ENCODE measurements around the gene ANKRD52.

The ANKRD52 gene

GRCh38 chr12:56216461-56216860, 41.7 kb downstream of the ANKRD52 start:
- TF ChIP-seq CTCF (IDR thresholded peaks at IDR 0.05; ENCODE audit: borderline replicate concordance, extremely low read depth, low read length, poor library complexity, severe bottlenecking) (no peak), EZH2 (IDR thresholded peaks at IDR 0.05; ENCODE audit: borderline replicate concordance, low read depth, low read length, severe bottlenecking) (no peak)
- ATAC-seq (ENCODE audit: insufficient read depth, low read depth) (no peak), DNase-seq (no peak)

GRCh38 chr12:56213878-56214277, 44.3 kb downstream of the ANKRD52 start:
- H3K36me3 ChIP-seq (ENCODE audit: insufficient read depth, low read length): peaks cover 67% of the 10 kb centered on the region
- TF ChIP-seq EZH2 (IDR thresholded peaks at IDR 0.05; ENCODE audit: borderline replicate concordance, low read depth, low read length, severe bottlenecking): no peak
- no peak for TF ChIP-seq CTCF (IDR thresholded peaks at IDR 0.05; ENCODE audit: borderline replicate concordance, extremely low read depth, low read length, poor library complexity, severe bottlenecking)
- H3K27ac ChIP-seq (ENCODE audit: low read length): no peak overlapping the region

More at GRCh38 chr12:56216461-56216860, 41.7 kb downstream of the ANKRD52 start:
- Histone ChIP-seq H3K9me3 (ENCODE audit: insufficient read depth, low read length, severe bottlenecking) (no peaks in the 10 kb centered on the region), H3K27me3 (ENCODE audit: insufficient read depth, low read length, poor library complexity) (no peaks in the 10 kb centered on the region), H3K79me2 (ENCODE audit: insufficient read depth, low read length) (peaks cover 31% of the 10 kb centered on the region), H3K27ac (ENCODE audit: low read length) (no peak overlapping the region), H4K20me1 (ENCODE audit: insufficient read depth, low read length) (peaks cover 6% of the 10 kb centered on the region; the same call in 1 of the 2 replicates), H3K4me1 (ENCODE audit: insufficient read depth, low read length) (peaks cover 17% of the 10 kb centered on the region), H3K4me2 (ENCODE audit: insufficient read depth, low read length) (no peak overlapping the region), H2AFZ (ENCODE audit: low read depth, low read length) (no peak overlapping the region), H3K4me3 (ENCODE audit: low read depth in 1 of 2, low read length in 2 of 2) (no peak overlapping the region), H3K36me3 (ENCODE audit: insufficient read depth, low read length) (peaks cover 53% of the 10 kb centered on the region), H3K9ac (ENCODE audit: low read depth, low read length) (no peak overlapping the region)

GRCh38 chr12:56212361-56212760, 45.8 kb downstream of the ANKRD52 start:
- DNase-seq (no peak), ATAC-seq (ENCODE audit: insufficient read depth, low read depth) (no peak)
- H2AFZ ChIP-seq (ENCODE audit: low read depth, low read length): no peak overlapping the region
- no peak overlapping the region for H3K27ac ChIP-seq (ENCODE audit: low read length)
- H3K27me3 ChIP-seq (ENCODE audit: insufficient read depth, low read length, poor library complexity): no peaks in the 10 kb centered on the region
- H3K36me3 ChIP-seq (ENCODE audit: insufficient read depth, low read length): peaks cover 73% of the 10 kb centered on the region
- H3K4me3 ChIP-seq (ENCODE audit: low read depth in 1 of 2, low read length in 2 of 2): no peak overlapping the region
- no peaks in the 10 kb centered on the region for H3K4me1 ChIP-seq (ENCODE audit: insufficient read depth, low read length)
- H3K9me3 ChIP-seq (ENCODE audit: insufficient read depth, low read length, severe bottlenecking): no peaks in the 10 kb centered on the region
- peaks cover 3% of the 10 kb centered on the region for H3K79me2 ChIP-seq (ENCODE audit: insufficient read depth, low read length)
- H3K4me2 ChIP-seq (ENCODE audit: insufficient read depth, low read length): no peak overlapping the region
- no peaks in the 10 kb centered on the region for H4K20me1 ChIP-seq (ENCODE audit: insufficient read depth, low read length)
- TF ChIP-seq EZH2 (IDR thresholded peaks at IDR 0.05; ENCODE audit: borderline replicate concordance, low read depth, low read length, severe bottlenecking) (no peak), CTCF (IDR thresholded peaks at IDR 0.05; ENCODE audit: borderline replicate concordance, extremely low read depth, low read length, poor library complexity, severe bottlenecking) (no peak)
- H3K9ac ChIP-seq (ENCODE audit: low read depth, low read length): no peak overlapping the region

More at GRCh38 chr12:56213878-56214277, 44.3 kb downstream of the ANKRD52 start:
- Histone ChIP-seq H3K4me1 (ENCODE audit: insufficient read depth, low read length) (no peaks in the 10 kb centered on the region), H3K4me3 (ENCODE audit: low read depth in 1 of 2, low read length in 2 of 2) (no peak overlapping the region), H2AFZ (ENCODE audit: low read depth, low read length) (no peak overlapping the region), H3K27me3 (ENCODE audit: insufficient read depth, low read length, poor library complexity) (no peaks in the 10 kb centered on the region), H3K9ac (ENCODE audit: low read depth, low read length) (no peak overlapping the region), H3K9me3 (ENCODE audit: insufficient read depth, low read length, severe bottlenecking) (no peaks in the 10 kb centered on the region), H3K79me2 (ENCODE audit: insufficient read depth, low read length) (peaks cover 10% of the 10 kb centered on the region), H3K4me2 (ENCODE audit: insufficient read depth, low read length) (no peak overlapping the region), H4K20me1 (ENCODE audit: insufficient read depth, low read length) (peaks cover 3% of the 10 kb centered on the region; the same call in 1 of the 2 replicates)
- ATAC-seq (ENCODE audit: insufficient read depth, low read depth): no peak
- DNase-seq: no peak

- Histone ChIP-seq H3K27me3 (ENCODE audit: insufficient read depth, low read length, poor library complexity) (no peaks in the 10 kb centered on the region), H3K9me3 (ENCODE audit: insufficient read depth, low read length, severe bottlenecking) (no peaks in the 10 kb centered on the region), H3K4me3 (ENCODE audit: low read depth in 1 of 2, low read length in 2 of 2) (no peak overlapping the region), H3K27ac (ENCODE audit: low read length) (no peak overlapping the region), H3K4me1 (ENCODE audit: insufficient read depth, low read length) (no peaks in the 10 kb centered on the region), H3K4me2 (ENCODE audit: insufficient read depth, low read length) (no peak overlapping the region), H3K36me3 (ENCODE audit: insufficient read depth, low read length) (peaks cover 58% of the 10 kb centered on the region), H3K79me2 (ENCODE audit: insufficient read depth, low read length) (no peaks in the 10 kb centered on the region), H3K9ac (ENCODE audit: low read depth, low read length) (no peak overlapping the region), H4K20me1 (ENCODE audit: insufficient read depth, low read length) (no peaks in the 10 kb centered on the region), H2AFZ (ENCODE audit: low read depth, low read length) (no peak overlapping the region)
- TF ChIP-seq CTCF (IDR thresholded peaks at IDR 0.05; ENCODE audit: borderline replicate concordance, extremely low read depth, low read length, poor library complexity, severe bottlenecking) (no peak), EZH2 (IDR thresholded peaks at IDR 0.05; ENCODE audit: borderline replicate concordance, low read depth, low read length, severe bottlenecking) (no peak)
- ATAC-seq (ENCODE audit: insufficient read depth, low read depth) (no peak), DNase-seq (no peak)
Measured at GRCh38 chr12:56208006-56208405, 50.2 kb downstream of the ANKRD52 start.

Data from DND-41 (cell line).